ENCODE results near the gene MTAP.

The MTAP gene

GRCh38 chr9:21903380-21903965, 101.0 kb downstream of the MTAP start:
- H3K4me3 ChIP-seq (ENCODE audit: low read depth, low read length): no peak overlapping the region
- no peaks in the 10 kb centered on the region for H3K4me1 ChIP-seq
- no peaks in the 10 kb centered on the region for H3K9me3 ChIP-seq (ENCODE audit: control insufficient read depth, low read length)
- H3K27ac ChIP-seq: no peak overlapping the region
- no peaks in the 10 kb centered on the region for H3K27me3 ChIP-seq (ENCODE audit: control insufficient read depth, insufficient read depth, low read length)
- H3K79me2 ChIP-seq: no peaks in the 10 kb centered on the region
- no peak for TF ChIP-seq CTCF (IDR thresholded peaks at IDR 0.05)
- H3K4me2 ChIP-seq (ENCODE audit: low read length): no peak overlapping the region
- no peaks in the 10 kb centered on the region for H3K36me3 ChIP-seq (ENCODE audit: control insufficient read depth, insufficient read depth, low read length)
- H2AFZ ChIP-seq: no peak overlapping the region
- no peak overlapping the region for H3K9ac ChIP-seq

GRCh38 chr9:21904371-21904770, 101.9 kb downstream of the MTAP start:
- H3K27me3 ChIP-seq (ENCODE audit: control insufficient read depth, insufficient read depth, low read length): no peaks in the 10 kb centered on the region
- no peak overlapping the region for H3K4me3 ChIP-seq (ENCODE audit: low read depth, low read length)
- H3K9me3 ChIP-seq (ENCODE audit: control insufficient read depth, low read length): no peaks in the 10 kb centered on the region
- H2AFZ ChIP-seq: no peak overlapping the region
- no peak for TF ChIP-seq CTCF (IDR thresholded peaks at IDR 0.05)
- H3K4me2 ChIP-seq (ENCODE audit: low read length): no peak overlapping the region
- H3K36me3 ChIP-seq (ENCODE audit: control insufficient read depth, insufficient read depth, low read length): no peaks in the 10 kb centered on the region
- no peak overlapping the region for H3K9ac ChIP-seq
- H3K4me1 ChIP-seq: no peaks in the 10 kb centered on the region
- no peaks in the 10 kb centered on the region for H3K79me2 ChIP-seq
- H3K27ac ChIP-seq: no peak overlapping the region

- H3K4me2 ChIP-seq (ENCODE audit: low read length): no peak overlapping the region
- no peak overlapping the region for H3K9ac ChIP-seq
- H3K36me3 ChIP-seq (ENCODE audit: control insufficient read depth, insufficient read depth, low read length): no peaks in the 10 kb centered on the region
- H2AFZ ChIP-seq: no peak overlapping the region
- no peaks in the 10 kb centered on the region for H3K27me3 ChIP-seq (ENCODE audit: control insufficient read depth, insufficient read depth, low read length)
- no peaks in the 10 kb centered on the region for H3K9me3 ChIP-seq (ENCODE audit: control insufficient read depth, low read length)
- no peaks in the 10 kb centered on the region for H3K4me1 ChIP-seq
- no peak for TF ChIP-seq CTCF (IDR thresholded peaks at IDR 0.05)
- no peak overlapping the region for H3K27ac ChIP-seq
- H3K4me3 ChIP-seq (ENCODE audit: low read depth, low read length): no peak overlapping the region
- no peaks in the 10 kb centered on the region for H3K79me2 ChIP-seq
Measured at GRCh38 chr9:21904776-21905175, 102.3 kb downstream of the MTAP start.

- Histone ChIP-seq H3K27me3 (ENCODE audit: control insufficient read depth, insufficient read depth, low read length) (no peaks in the 10 kb centered on the region), H3K4me3 (ENCODE audit: low read depth, low read length) (no peak overlapping the region), H3K9me3 (ENCODE audit: control insufficient read depth, low read length) (no peaks in the 10 kb centered on the region), H3K27ac (no peak overlapping the region), H3K79me2 (no peaks in the 10 kb centered on the region), H3K36me3 (ENCODE audit: control insufficient read depth, insufficient read depth, low read length) (no peaks in the 10 kb centered on the region), H3K9ac (no peak overlapping the region), H2AFZ (no peak overlapping the region), H3K4me1 (no peaks in the 10 kb centered on the region), H3K4me2 (ENCODE audit: low read length) (no peak overlapping the region)
- TF ChIP-seq CTCF (IDR thresholded peaks at IDR 0.05): no peak
Measured at GRCh38 chr9:21906213-21906612, 103.8 kb downstream of the MTAP start.

- Histone ChIP-seq H3K36me3 (ENCODE audit: control insufficient read depth, insufficient read depth, low read length) (no peaks in the 10 kb centered on the region), H3K4me1 (no peaks in the 10 kb centered on the region), H3K4me2 (ENCODE audit: low read length) (no peak overlapping the region), H3K27me3 (ENCODE audit: control insufficient read depth, insufficient read depth, low read length) (no peaks in the 10 kb centered on the region), H3K4me3 (ENCODE audit: low read depth, low read length) (no peak overlapping the region), H3K9me3 (ENCODE audit: control insufficient read depth, low read length) (no peaks in the 10 kb centered on the region), H2AFZ (no peak overlapping the region), H3K27ac (no peak overlapping the region), H3K79me2 (no peaks in the 10 kb centered on the region), H3K9ac (no peak overlapping the region)
- TF ChIP-seq CTCF (IDR thresholded peaks at IDR 0.05): no peak
Measured at GRCh38 chr9:21906881-21907280, 104.4 kb downstream of the MTAP start.

Data from parathyroid adenoma (tissue), 2 donors.